MM.1S (cell line): Measurements from ENCODE around the gene GAA.

ENCODE experiments used
- DNase-seq: peaks from one replicate; pipeline ENCODE4 v3.0.0-alpha.2; 2015
- H2AFZ ChIP-seq: fragments of 300-600 bp; sonication (generic); 2 replicates; pipeline ENCODE4 v1.6.0; 2016; ENCODE audit warnings: antibody characterized with exemption, low read length
- H3F3A ChIP-seq: fragments of 300-600 bp; sonication (generic); 2 replicates; pipeline ENCODE4 v1.6.1; 2016; ENCODE audit warnings: mild to moderate bottlenecking, antibody characterized with exemption, low read length, moderate library complexity, mixed read lengths; ENCODE audit not compliant: insufficient read depth
- H3K27ac ChIP-seq: fragments of 300-600 bp; sonication (generic); 2 replicates; pipeline ENCODE4 v1.5.1; 2016; ENCODE audit warnings: mild to moderate bottlenecking, low read length
- H3K27me3 ChIP-seq: fragments of 300-600 bp; sonication (generic); replicated peaks from 2 replicates; pipeline ENCODE4 v1.6.0; 2016; ENCODE audit warnings: low read length; ENCODE audit not compliant: insufficient read depth
- H3K36me3 ChIP-seq: fragments of 300-600 bp; sonication (generic); replicated peaks from 2 replicates; pipeline ENCODE4 v1.6.1; 2016; ENCODE audit warnings: mild to moderate bottlenecking, low read length, mixed read lengths; ENCODE audit not compliant: insufficient read depth
- H3K4me1 ChIP-seq: fragments of 300-600 bp; sonication (generic); 2 replicates; pipeline ENCODE4 v1.6.1; 2016; ENCODE audit warnings: low read length, mixed read lengths
- H3K4me2 ChIP-seq: fragments of 300-600 bp; sonication (generic); 2 replicates; pipeline ENCODE4 v1.6.0; 2016; ENCODE audit warnings: low read depth, low read length
- H3K4me3 ChIP-seq: fragments of 300-600 bp; sonication (generic); 2 replicates; pipeline ENCODE4 v1.5.1; 2016; ENCODE audit warnings: low read length, mixed read lengths
- H3K79me2 ChIP-seq: fragments of 300-600 bp; sonication (generic); 2 replicates; pipeline ENCODE4 v1.6.1; 2016; ENCODE audit warnings: mixed run types, low read length, mixed read lengths
- H3K9ac ChIP-seq: fragments of 300-600 bp; sonication (generic); 2 replicates; pipeline ENCODE4 v1.6.1; 2016; ENCODE audit warnings: low read length, mixed read lengths
- H3K9me2 ChIP-seq: fragments of 300-600 bp; sonication (generic); replicated peaks from 2 replicates; pipeline ENCODE4 v1.6.1; 2016; ENCODE audit warnings: mild to moderate bottlenecking, low read length, mixed read lengths; ENCODE audit not compliant: insufficient read depth
- H3K9me3 ChIP-seq: fragments of 300-600 bp; sonication (generic); replicated peaks from 2 replicates; pipeline ENCODE4 v1.6.1; 2016; ENCODE audit warnings: mild to moderate bottlenecking, low read length, mixed read lengths; ENCODE audit not compliant: insufficient read depth
- H4K20me1 ChIP-seq: fragments of 300-600 bp; sonication (generic); 2 replicates; pipeline ENCODE4 v1.6.1; 2016; ENCODE audit warnings: mild to moderate bottlenecking, low read length, moderate library complexity, mixed read lengths; ENCODE audit not compliant: insufficient read depth
- CTCF ChIP-seq: fragments of 300-600 bp; sonication (generic); IDR thresholded peaks from 2 replicates; pipeline ENCODE4 v1.5.1; 2016; ENCODE audit warnings: antibody characterized with exemption, low read length, mixed read lengths
- EZH2 ChIP-seq: fragments of 300-600 bp; sonication (generic); optimal IDR thresholded peaks from 2 replicates; pipeline ENCODE3; 2017; ENCODE audit warnings: low read depth, mild to moderate bottlenecking, antibody characterized with exemption, low read length, mixed read lengths
- EZH2phosphoT487 ChIP-seq: fragments of 300-600 bp; sonication (generic); IDR thresholded peaks from 2 replicates; pipeline ENCODE4 v1.6.1; 2018; ENCODE audit warnings: antibody characterized with exemption, low read length

Gene GAA

DNA sequence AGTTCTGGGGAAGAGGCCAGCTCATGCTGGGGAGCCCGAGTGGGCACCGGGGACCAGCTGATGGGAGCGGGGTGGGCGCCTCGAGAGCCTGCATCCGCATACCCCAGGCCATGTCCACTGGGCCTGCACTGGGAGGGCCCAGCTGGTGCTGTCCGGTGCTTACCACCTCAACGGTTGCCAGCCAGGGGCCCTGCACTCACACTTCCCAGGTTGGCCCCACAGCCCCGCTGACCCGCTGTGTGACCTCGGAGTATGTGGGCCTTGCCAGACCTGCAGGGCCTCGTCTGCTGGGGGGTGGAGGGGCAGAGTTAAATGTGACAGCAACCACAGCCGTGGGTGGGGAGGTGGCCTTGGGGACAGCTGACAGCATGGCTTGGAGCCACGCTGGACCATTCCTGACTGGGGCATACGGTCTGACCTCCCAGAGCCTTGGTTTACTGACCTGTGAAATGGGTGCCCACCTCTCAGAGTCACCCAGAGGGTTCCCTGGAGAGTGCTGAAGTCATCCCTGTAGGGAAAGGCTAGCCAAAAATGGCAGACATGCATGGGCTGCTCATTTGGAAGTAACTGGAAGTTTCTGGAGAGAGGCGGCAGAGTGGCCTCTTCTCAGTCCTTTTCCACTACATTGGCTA, 5.4 kb upstream of the GAA start:
- Histone ChIP-seq H3K4me2 (no peak overlapping the region), H3K9ac (no peak overlapping the region), H3K27ac (no peak overlapping the region), H3K9me3 (no peaks in the 10 kb centered on the region), H3K27me3 (peaks cover 92% of the 10 kb centered on the region), H3K4me3 (no peak overlapping the region), H3K9me2 (no peaks in the 10 kb centered on the region), H3K4me1 (peaks cover 4% of the 10 kb centered on the region; the same call in 1 of the 2 replicates), H3K79me2 (no peaks in the 10 kb centered on the region), H3F3A (no peaks in the 10 kb centered on the region), H2AFZ (no peak overlapping the region), H4K20me1 (no peaks in the 10 kb centered on the region), H3K36me3 (no peaks in the 10 kb centered on the region)
- no peak for TF ChIP-seq CTCF
- TF ChIP-seq EZH2 = no peak
- TF ChIP-seq EZH2phosphoT487 = no peak
- no peak for DNase-seq

DNA sequence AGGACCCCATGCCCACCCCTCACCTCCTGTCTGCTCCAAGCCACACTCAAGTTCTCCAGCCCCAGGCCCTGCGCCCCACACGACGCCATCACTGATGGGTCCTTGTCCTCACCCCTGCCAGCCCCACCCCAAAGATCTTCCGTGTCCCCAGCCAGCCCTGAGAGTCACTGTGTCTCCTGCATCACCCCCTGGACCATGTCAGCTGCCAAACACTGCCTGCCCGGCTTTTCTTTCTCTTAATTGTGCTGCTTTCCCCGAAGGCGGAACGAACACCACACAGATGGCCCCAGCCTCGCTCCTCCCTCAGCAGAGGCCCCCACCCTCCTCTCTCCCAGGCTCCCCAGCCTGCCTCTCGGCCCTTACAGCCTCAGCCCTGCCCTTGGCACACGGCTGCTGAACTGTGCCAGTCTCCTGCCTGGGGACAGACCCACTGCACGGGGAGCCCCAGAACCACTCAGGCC, 4.8 kb upstream of the GAA start:
- no peak overlapping the region for H3K27ac ChIP-seq
- H3K9me3 ChIP-seq = no peaks in the 10 kb centered on the region
- no peak overlapping the region for H3K4me2 ChIP-seq
- no peaks in the 10 kb centered on the region for H3K9me2 ChIP-seq
- H3K9ac ChIP-seq = no peak overlapping the region
- TF ChIP-seq CTCF (no peak), EZH2phosphoT487 (no peak), EZH2 (no peak)
- peaks cover 86% of the 10 kb centered on the region for H3K27me3 ChIP-seq
- peaks cover 4% of the 10 kb centered on the region; the same call in 1 of the 2 replicates for H3K4me1 ChIP-seq
- H3F3A ChIP-seq = no peaks in the 10 kb centered on the region
- no peaks in the 10 kb centered on the region for H3K36me3 ChIP-seq
- no peaks in the 10 kb centered on the region for H3K79me2 ChIP-seq
- no peaks in the 10 kb centered on the region for H4K20me1 ChIP-seq
- no peak overlapping the region for H2AFZ ChIP-seq
- DNase-seq = no peak
- H3K4me3 ChIP-seq = no peak overlapping the region

GRCh38 chr17:80097127-80097621, 4.2 kb upstream of the GAA start:
- no peak overlapping the region for H3K4me3 ChIP-seq
- no peak overlapping the region for H3K27ac ChIP-seq
- no peaks in the 10 kb centered on the region for H3K9me3 ChIP-seq
- H3K36me3 ChIP-seq = no peaks in the 10 kb centered on the region
- H3F3A ChIP-seq = no peaks in the 10 kb centered on the region
- H3K9me2 ChIP-seq = no peaks in the 10 kb centered on the region
- no peaks in the 10 kb centered on the region for H3K79me2 ChIP-seq
- H3K4me2 ChIP-seq = no peak overlapping the region
- no peaks in the 10 kb centered on the region for H4K20me1 ChIP-seq
- no peak for DNase-seq
- peaks cover 82% of the 10 kb centered on the region for H3K27me3 ChIP-seq
- H3K9ac ChIP-seq = no peak overlapping the region
- no peak overlapping the region for H2AFZ ChIP-seq
- TF ChIP-seq EZH2phosphoT487 (no peak), EZH2 (no peak), CTCF (no peak)
- H3K4me1 ChIP-seq = peaks cover 4% of the 10 kb centered on the region; the same call in 1 of the 2 replicates
